Metanephros (tissue), 1 donor: ENCODE data around the gene ZNF467. TPM values are rescaled to one million over a fixed set of nuclear protein-coding genes. Genes with fewer than 3 reads are reported as not detected.

ENCODE experiments used
- total RNA-seq: library from RNA; depleted of rRNA; stranded (reverse); fragments of >200 nt; gene quantifications from one replicate; pipeline ENCODE4 v1.2.3, GENCODE V29; 2014

The ZNF467 gene, protein sequence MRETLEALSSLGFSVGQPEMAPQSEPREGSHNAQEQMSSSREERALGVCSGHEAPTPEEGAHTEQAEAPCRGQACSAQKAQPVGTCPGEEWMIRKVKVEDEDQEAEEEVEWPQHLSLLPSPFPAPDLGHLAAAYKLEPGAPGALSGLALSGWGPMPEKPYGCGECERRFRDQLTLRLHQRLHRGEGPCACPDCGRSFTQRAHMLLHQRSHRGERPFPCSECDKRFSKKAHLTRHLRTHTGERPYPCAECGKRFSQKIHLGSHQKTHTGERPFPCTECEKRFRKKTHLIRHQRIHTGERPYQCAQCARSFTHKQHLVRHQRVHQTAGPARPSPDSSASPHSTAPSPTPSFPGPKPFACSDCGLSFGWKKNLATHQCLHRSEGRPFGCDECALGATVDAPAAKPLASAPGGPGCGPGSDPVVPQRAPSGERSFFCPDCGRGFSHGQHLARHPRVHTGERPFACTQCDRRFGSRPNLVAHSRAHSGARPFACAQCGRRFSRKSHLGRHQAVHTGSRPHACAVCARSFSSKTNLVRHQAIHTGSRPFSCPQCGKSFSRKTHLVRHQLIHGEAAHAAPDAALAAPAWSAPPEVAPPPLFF
- 20.4 TPM for total RNA-seq

DNA sequence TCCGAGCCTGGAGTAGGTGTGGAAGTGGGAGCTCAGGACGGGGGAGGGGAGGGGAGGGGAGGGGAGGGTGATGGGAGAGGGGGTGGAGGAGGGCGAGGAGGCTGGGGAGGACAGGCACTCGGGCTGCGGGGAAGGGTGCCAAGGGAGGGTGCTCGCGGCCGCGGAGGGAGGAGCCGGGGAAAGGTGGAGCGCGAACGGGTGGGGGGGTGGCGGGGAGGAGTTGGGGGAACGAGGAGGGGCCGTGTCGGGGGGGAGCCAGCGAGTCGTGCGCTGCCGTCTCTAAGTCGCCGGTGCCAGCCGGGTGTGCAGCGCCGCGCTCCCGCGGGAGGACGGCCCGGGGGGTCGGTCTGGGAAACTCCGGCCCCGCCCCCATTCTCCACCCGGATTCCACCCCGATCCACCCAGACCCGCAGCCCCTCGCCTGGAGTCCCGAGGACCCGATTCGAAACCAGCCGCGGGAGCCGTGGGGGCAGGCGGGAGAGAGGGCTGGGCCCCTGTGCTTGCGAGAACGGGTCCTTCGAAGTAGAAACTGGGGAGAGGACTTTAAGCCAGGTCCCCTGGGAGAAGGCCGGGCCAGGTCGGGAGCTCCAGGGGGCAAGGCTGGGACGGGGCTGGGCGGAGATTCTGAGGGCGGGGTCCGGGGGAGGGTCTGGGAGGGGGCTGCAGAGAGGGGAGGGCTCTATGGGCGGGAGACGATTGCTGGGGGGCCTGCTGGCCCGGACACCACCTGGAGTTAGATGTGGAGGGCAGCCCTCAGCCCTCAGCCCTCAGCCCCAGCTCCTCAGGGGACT, at the start of gene ZNF467:
Gene ZNF467 (minus strand): TSS at position 143 of the 791 bp plus-strand sequence. CDS start 2,556 bp downstream, outside the sequence.

Other genes starting within 250 kb of the ZNF467 start
- gene ZNF862, start 64.8 kb upstream of the ZNF467 start, total RNA-seq: 22.2 TPM
- 38.1 TPM for gene ATP6V0E2, start 100.4 kb upstream of the ZNF467 start, total RNA-seq